Aorta (tissue), 5 donors: ENCODE measurements around the gene REC114. TPM values are rescaled to one million over a fixed set of nuclear protein-coding genes. Genes with fewer than 3 reads are reported as not detected.

Experiments
- ATAC-seq: fragments of 200-7000 bp; cut with Tn5 transposase; one replicate; pipeline ENCODE4 v1.9.1; 2022; ENCODE audit warnings: moderate library complexity; ENCODE audit not compliant: low FRiP score
- DNase-seq, 2 donors: peaks; one replicate each; pipeline ENCODE4 v3.0.0-alpha.2; 2020
- H3K27ac ChIP-seq, 2 donors: one replicate each; pipeline ENCODE4 v1.5.1; 2013; ENCODE audit warnings: low read length in 2 of 2, mild to moderate bottlenecking in 2 of 2, moderate library complexity in 2 of 2, control low read depth in 1 of 2, inconsistent platforms in 1 of 2, low read depth in 1 of 2
- H3K27me3 ChIP-seq, 2 donors: one replicate each; pipeline ENCODE4 v1.6.1; 2013; ENCODE audit warnings: control low read depth in 1 of 2, low read length in 1 of 2, mild to moderate bottlenecking in 1 of 2, moderate library complexity in 1 of 2; ENCODE audit not compliant: insufficient read depth in 2 of 2, control insufficient read depth in 1 of 2
- H3K36me3 ChIP-seq, 2 donors: one replicate each; pipeline ENCODE4 v1.6.1; 2013; ENCODE audit warnings: control low read depth in 1 of 2, low read length in 1 of 2, mild to moderate bottlenecking in 1 of 2; ENCODE audit not compliant: insufficient read depth in 2 of 2, control insufficient read depth in 1 of 2
- H3K4me1 ChIP-seq, 2 donors: one replicate each; pipeline ENCODE4 v1.6.1; 2013; ENCODE audit warnings: low read length in 2 of 2, control low read depth in 1 of 2, mild to moderate bottlenecking in 1 of 2, moderate library complexity in 1 of 2; ENCODE audit not compliant: insufficient read depth in 2 of 2, control insufficient read depth in 1 of 2
- H3K4me3 ChIP-seq, 2 donors: one replicate each; pipeline ENCODE4 v1.5.1; 2013; ENCODE audit warnings: low read length in 2 of 2, control low read depth in 1 of 2, mild to moderate bottlenecking in 1 of 2
- H3K9me3 ChIP-seq: one replicate; pipeline ENCODE4 v1.6.1; 2013; ENCODE audit warnings: mild to moderate bottlenecking, low read length; ENCODE audit not compliant: control insufficient read depth
- WGBS, 2 donors: extraction: QIAGEN DNeasy Blood & Tissue Kit; methylation state at CpG; one replicate each; pipeline ENCODE4 v1.1.7; 2013; 5-methylcytosine and 5-hydroxymethylcytosine counted together
- intact Hi-C, 2 donors: fragments of 100-400 bp; cut with DNase I; formaldehyde crosslinking; loops; one replicate each; pipeline versions ENCODE4 v1.14.2 to v1.15.0; 2022
- polyA plus RNA-seq, 2 donors: library from polyadenylated mRNA; stranded (reverse); fragments of 200-250 nt; gene quantifications; one replicate each; pipeline ENCODE4 v1.2.3, GENCODE V29; 2013
- total RNA-seq, 2 donors: library from RNA; stranded (reverse); fragmentation: NEBNext Ultra II Directional; extraction: Animal tissue kit (Norgen Biotek cat#: 25700); gene quantifications; one replicate each; pipeline ENCODE4 v1.2.1, GENCODE V29; 2021
- donor health status: healthy with polysubstance abuse.
- donor health status: Bipolar disorder and iron deficiency.
- donor health status: DM: no; HTN: no; CAD: no.
- donor health status: DM: no; HTN: no; CAD: no.
- donor health status: DM: yes; HTN: yes; CAD: no.

Gene REC114
- total and polyA plus RNA-seq, 4 donors, result not detected

GRCh38 chr15:73550190-73550589 lies 107.2 kb downstream of the REC114 start:
- DNase-seq (no peak), ATAC-seq (no peak)
- intact Hi-C loops, result no loop called here
- H3K4me3 ChIP-seq, result no peak overlapping the region
- H3K9me3 ChIP-seq, result no peaks in the 10 kb centered on the region
- H3K4me1 ChIP-seq, result no peaks in the 10 kb centered on the region
- H3K27me3 ChIP-seq, result no peaks in the 10 kb centered on the region
- no peak overlapping the region for H3K27ac ChIP-seq
- peaks cover 0 to 2% of the 10 kb centered on the region in 2 donors for H3K36me3 ChIP-seq

DNA sequence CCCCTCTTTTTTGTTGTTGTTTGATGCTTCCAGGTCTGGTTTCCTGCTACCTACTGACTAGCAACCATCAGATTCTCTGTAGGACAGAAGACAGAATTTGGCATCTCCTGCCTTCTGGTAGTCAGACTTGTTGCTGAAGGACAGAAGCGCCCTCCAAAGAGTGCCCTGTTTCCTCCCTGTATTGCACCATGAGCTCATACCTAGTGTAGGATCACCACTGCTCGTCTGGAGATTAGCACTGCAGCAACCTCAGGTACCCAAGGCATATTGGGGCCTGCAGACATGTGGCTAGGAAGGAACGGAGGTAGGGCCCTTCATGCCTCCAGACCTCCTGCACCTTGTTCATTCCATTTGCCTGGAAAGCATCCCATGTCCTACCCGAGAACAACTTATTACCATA lies 112.1 kb downstream of the REC114 start:
- WGBS, 2 donors, result 84 to 88% methylated on average over 4 of the region's 4 CpGs
- Histone ChIP-seq H3K4me3 (no peak overlapping the region), H3K27ac (no peak overlapping the region), H3K36me3 (peaks cover 0 to 5% of the 10 kb centered on the region in 2 donors), H3K9me3 (no peaks in the 10 kb centered on the region), H3K27me3 (no peaks in the 10 kb centered on the region), H3K4me1 (no peaks in the 10 kb centered on the region)
- intact Hi-C loops, result loop anchor here in 1 of 2 donors (5.0 kb wide), 1 partner anchor 142 kb away; no protein-coding TSS in a partner anchor
- ATAC-seq (no peak), DNase-seq (no peak)

GRCh38 chr15:73558529-73558928 lies 115.6 kb downstream of the REC114 start:
- Histone ChIP-seq H3K27me3 (no peaks in the 10 kb centered on the region), H3K27ac (no peak overlapping the region), H3K4me1 (no peaks in the 10 kb centered on the region), H3K4me3 (no peak overlapping the region), H3K36me3 (peaks cover 0 to 5% of the 10 kb centered on the region in 2 donors), H3K9me3 (no peaks in the 10 kb centered on the region)
- DNase-seq (no peak), ATAC-seq (no peak)
- intact Hi-C loops, result loop anchor here in 1 of 2 donors (5.0 kb wide), 1 partner anchor 139 kb away; no protein-coding TSS in a partner anchor
- WGBS, 2 donors, result 92 to 95% methylated on average over 1 of the region's 1 CpG

- intact Hi-C loops, result loop anchor here (1.0 to 5.0 kb wide), 2 partner anchors 76 to 77 kb away; no protein-coding TSS in a partner anchor
- WGBS, 2 donors, result 39 to 54% methylated on average over 2 of the region's 2 CpGs
These were observed 117.6 kb downstream of the REC114 start for GRCh38 chr15:73560501-73561117.

GRCh38 chr15:73564255-73564654 lies 121.3 kb downstream of the REC114 start:
- H3K36me3 ChIP-seq, result peaks cover 2 to 11% of the 10 kb centered on the region in 2 donors
- DNase-seq, result no peak
- no peak for ATAC-seq
- H3K4me3 ChIP-seq, result no peak overlapping the region
- H3K27ac ChIP-seq, result no peak overlapping the region
- H3K27me3 ChIP-seq, result no peaks in the 10 kb centered on the region
- no peaks in the 10 kb centered on the region for H3K4me1 ChIP-seq
- H3K9me3 ChIP-seq, result no peaks in the 10 kb centered on the region
- 21 to 26% methylated on average over 6 of the region's 6 CpGs for WGBS, 2 donors
- intact Hi-C loops, result loop anchor here in 1 of 2 donors (5.0 kb wide), 1 partner anchor 73 kb away; no protein-coding TSS in a partner anchor

More at GRCh38 chr15:73560501-73561117, 117.6 kb downstream of the REC114 start:
- H3K27me3 ChIP-seq, result no peaks in the 10 kb centered on the region
- H3K4me1 ChIP-seq, result no peaks in the 10 kb centered on the region
- no peak overlapping the region for H3K27ac ChIP-seq
- no peaks in the 10 kb centered on the region for H3K9me3 ChIP-seq
- no peak overlapping the region for H3K4me3 ChIP-seq
- H3K36me3 ChIP-seq, result peaks cover under 1 to 4% of the 10 kb centered on the region in 2 donors
- DNase-seq (no peak), ATAC-seq (no peak)

DNA sequence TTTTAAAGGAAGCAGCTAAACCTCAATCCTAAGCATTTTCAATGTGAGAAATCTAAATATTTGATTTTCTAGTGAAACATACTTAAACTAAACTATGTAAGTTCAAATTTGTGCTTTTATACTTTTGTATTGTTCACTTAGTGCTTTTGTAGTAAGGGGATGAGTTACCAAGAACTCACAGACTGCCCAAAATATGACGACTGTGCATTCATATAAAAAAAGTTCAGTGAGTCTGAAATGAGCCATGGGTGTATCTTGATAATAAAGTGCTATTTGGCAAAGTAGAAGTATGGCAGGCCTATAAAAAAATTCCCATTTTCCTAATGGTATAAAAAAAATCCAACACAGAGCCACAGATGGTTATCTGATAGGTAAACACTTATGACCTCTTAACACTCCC lies 124.1 kb downstream of the REC114 start:
- H3K27ac ChIP-seq, result no peak overlapping the region
- H3K4me1 ChIP-seq, result no peaks in the 10 kb centered on the region
- intact Hi-C loops, result no loop called here
- no peak overlapping the region for H3K4me3 ChIP-seq
- ATAC-seq (no peak), DNase-seq (no peak)
- WGBS, 2 donors, result 39 to 41% methylated on average over 1 of the region's 1 CpG
- H3K36me3 ChIP-seq, result peaks cover 14 to 24% of the 10 kb centered on the region in 2 donors
- no peaks in the 10 kb centered on the region for H3K9me3 ChIP-seq
- no peaks in the 10 kb centered on the region for H3K27me3 ChIP-seq

GRCh38 chr15:73568564-73569280 lies 125.8 kb downstream of the REC114 start:
- DNase-seq (no peak), ATAC-seq (no peak)
- Histone ChIP-seq H3K27me3 (no peaks in the 10 kb centered on the region), H3K4me3 (no peak overlapping the region), H3K4me1 (no peaks in the 10 kb centered on the region), H3K9me3 (no peaks in the 10 kb centered on the region), H3K27ac (no peak overlapping the region), H3K36me3 (peaks cover 15 to 25% of the 10 kb centered on the region in 2 donors)
- intact Hi-C loops, result no loop called here
- WGBS, 2 donors, result 65 to 74% methylated on average over 7 of the region's 7 CpGs

DNA sequence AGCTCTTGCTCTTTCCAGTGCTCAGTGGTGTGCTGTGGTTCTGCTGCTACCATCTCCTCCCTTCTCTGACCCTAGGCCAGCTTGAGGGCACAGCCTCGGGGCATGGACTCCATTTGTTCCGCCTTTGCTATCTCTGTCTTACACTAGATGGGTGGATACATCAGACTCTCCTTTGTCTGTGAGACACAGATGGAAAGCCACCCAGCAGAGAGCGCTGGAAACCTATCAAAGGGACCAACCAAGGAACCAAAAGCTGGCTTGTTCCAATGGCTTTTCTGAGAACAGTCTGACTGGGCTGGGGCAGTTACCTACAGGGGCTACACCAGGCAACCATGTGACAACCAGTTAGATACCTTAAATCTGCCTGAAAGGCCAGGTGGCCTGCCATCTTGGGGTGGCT lies 126.4 kb downstream of the REC114 start:
- Histone ChIP-seq H3K27me3 (no peaks in the 10 kb centered on the region), H3K27ac (no peak overlapping the region), H3K9me3 (no peaks in the 10 kb centered on the region), H3K4me3 (no peak overlapping the region), H3K4me1 (no peaks in the 10 kb centered on the region), H3K36me3 (peaks cover 17 to 24% of the 10 kb centered on the region in 2 donors)
- DNase-seq (no peak), ATAC-seq (no peak)
- 86 to 89% methylated on average over 3 of the region's 3 CpGs for WGBS, 2 donors
- intact Hi-C loops, result no loop called here
